ENCODE data around the gene PPP2R2D. TPM values are rescaled to one million over a fixed set of nuclear protein-coding genes. Genes with fewer than 3 reads are reported as not detected.
"Not testable (repeated sequence)": the region's sequence is repeated elsewhere in the genome, so short reads cannot be mapped to it uniquely, and the experiment has no call there.

The PPP2R2D gene
- total RNA-seq, 1 donor from 2014 or later, result 39.1 TPM

GRCh38 chr10:131866673-131867072 is 34.1 kb upstream of the PPP2R2D start:
- intact Hi-C loops (cut with micrococcal nuclease), result no loop called here

GRCh38 chr10:131868436-131868835 is 32.4 kb upstream of the PPP2R2D start:
- intact Hi-C loops (cut with micrococcal nuclease), result no loop called here

- intact Hi-C loops (cut with micrococcal nuclease), result no loop called here
These were observed 31.5 kb upstream of the PPP2R2D start for GRCh38 chr10:131869344-131869743.

GRCh38 chr10:131870411-131870810 is 30.4 kb upstream of the PPP2R2D start:
- intact Hi-C loops (cut with micrococcal nuclease), result no loop called here

GRCh38 chr10:131870831-131871672 is 29.8 kb upstream of the PPP2R2D start:
- intact Hi-C loops (cut with micrococcal nuclease), result no loop called here

- intact Hi-C loops (cut with micrococcal nuclease), result no loop called here
These were observed 29.2 kb upstream of the PPP2R2D start for GRCh38 chr10:131871673-131872005.

- intact Hi-C loops (cut with micrococcal nuclease), result no loop called here
These were observed 28.6 kb upstream of the PPP2R2D start for GRCh38 chr10:131872011-131872826.

- intact Hi-C loops (cut with micrococcal nuclease), result no loop called here
These were observed 27.9 kb upstream of the PPP2R2D start for GRCh38 chr10:131872827-131873375.

GRCh38 chr10:131874991-131875451 is 25.8 kb upstream of the PPP2R2D start:
- intact Hi-C loops (cut with micrococcal nuclease), result loop anchor here (1.0 kb wide), 1 partner anchor 1685 kb away; no protein-coding TSS in a partner anchor

- intact Hi-C loops (cut with micrococcal nuclease), result loop anchor here (1.0 kb wide), 1 partner anchor 1685 kb away; no protein-coding TSS in a partner anchor
These were observed 25.3 kb upstream of the PPP2R2D start for GRCh38 chr10:131875501-131875900.

- intact Hi-C loops (cut with micrococcal nuclease), result no loop called here
These were observed 24.8 kb upstream of the PPP2R2D start for GRCh38 chr10:131876017-131876416.

- intact Hi-C loops (cut with micrococcal nuclease), result no loop called here
These were observed 24.3 kb upstream of the PPP2R2D start for GRCh38 chr10:131876508-131876907.

GRCh38 chr10:131880016-131880590 is 20.7 kb upstream of the PPP2R2D start:
- intact Hi-C loops (cut with micrococcal nuclease), result no loop called here

- intact Hi-C loops (cut with micrococcal nuclease), result no loop called here
These were observed 19.5 kb upstream of the PPP2R2D start for GRCh38 chr10:131881104-131881880.

- intact Hi-C loops (cut with micrococcal nuclease), result no loop called here
These were observed 18.7 kb upstream of the PPP2R2D start for GRCh38 chr10:131882151-131882550.

- intact Hi-C loops (cut with micrococcal nuclease), result no loop called here
These were observed 18.0 kb upstream of the PPP2R2D start for GRCh38 chr10:131882590-131883451.

- intact Hi-C loops (cut with micrococcal nuclease), result not testable (repeated sequence)
These were observed 17.0 kb upstream of the PPP2R2D start for GRCh38 chr10:131883621-131884393.

- intact Hi-C loops (cut with micrococcal nuclease), result loop anchor here (1.0 kb wide), 5 partner anchors 15 to 257 kb away; no protein-coding TSS in a partner anchor
These were observed 15.2 kb upstream of the PPP2R2D start for GRCh38 chr10:131885391-131886165.

Measured in T-helper 1 cell treated with Interleukin-12 subunit alpha and Interleukin-12 subunit beta and Interleukin-4 antibody, amounts not matched to agents 30 ng/mL and 1 ng/mL, for 36 hours (primary cell).